GM23338 (cell line): Measurements from ENCODE around the gene JHY. TPM values are rescaled to one million over a fixed set of nuclear protein-coding genes. Genes with fewer than 3 reads are reported as not detected.

Experiments used
- ATAC-seq: fragments of 200-7000 bp; cut with Tn5 transposase; 3 replicates; pipeline ENCODE4 v1.9.1; 2020
- DNase-seq: peaks from one replicate; pipeline ENCODE4 v3.0.0-alpha.2; 2015; ENCODE audit warnings: low spot score
- H2AFZ ChIP-seq: fragments of 200-600 bp; sonication (generic); 2 replicates; pipeline ENCODE4 v1.8.0; 2016; ENCODE audit warnings: antibody characterized with exemption, mild to moderate bottlenecking, moderate library complexity
- H3F3A ChIP-seq: fragments of 200-600 bp; sonication (generic); replicated peaks from 2 replicates; pipeline ENCODE4 v1.8.0; 2017; ENCODE audit warnings: antibody characterized with exemption, mixed run types, low read depth
- H3K27ac ChIP-seq: fragments of 200-600 bp; sonication (generic); 2 replicates; pipeline ENCODE4 v1.6.1; 2016; ENCODE audit warnings: low read depth
- H3K27me3 ChIP-seq: fragments of 200-600 bp; sonication (generic); 2 replicates; pipeline ENCODE4 v1.8.0; 2016; ENCODE audit warnings: mild to moderate bottlenecking, mixed run types, moderate library complexity; ENCODE audit not compliant: insufficient read depth
- H3K36me3 ChIP-seq: fragments of 200-600 bp; sonication (generic); 2 replicates; pipeline ENCODE4 v1.8.0; 2016; ENCODE audit warnings: mild to moderate bottlenecking; ENCODE audit not compliant: insufficient read depth
- H3K4me1 ChIP-seq: fragments of 200-600 bp; sonication (generic); 2 replicates; pipeline ENCODE4 v1.8.0; 2016; ENCODE audit warnings: mild to moderate bottlenecking, moderate library complexity; ENCODE audit not compliant: insufficient read depth
- H3K4me2 ChIP-seq: fragments of 200-600 bp; sonication (generic); 2 replicates; pipeline ENCODE4 v1.7.1; 2017; ENCODE audit warnings: mixed run types
- H3K4me3 ChIP-seq: fragments of 200-600 bp; sonication (generic); 2 replicates; pipeline ENCODE4 v1.6.1; 2016; ENCODE audit warnings: mixed run types
- H3K79me2 ChIP-seq: fragments of 200-600 bp; sonication (generic); replicated peaks from 2 replicates; pipeline ENCODE4 v1.8.0; 2017; ENCODE audit warnings: mild to moderate bottlenecking; ENCODE audit not compliant: insufficient read depth
- H3K9me2 ChIP-seq: fragments of 200-600 bp; sonication (generic); 2 replicates; pipeline ENCODE4 v1.8.0; 2017; ENCODE audit not compliant: insufficient read depth
- H4K20me1 ChIP-seq: fragments of 200-600 bp; sonication (generic); replicated peaks from 2 replicates; pipeline ENCODE4 v1.8.0; 2017; ENCODE audit warnings: mild to moderate bottlenecking; ENCODE audit not compliant: insufficient read depth
- H3K27ac Mint-ChIP-seq: 2 replicates; pipeline ENCODE4 v1.8.0; 2020; ENCODE audit warnings: inconsistent platforms, mild to moderate bottlenecking, moderate library complexity, mixed read lengths
- H3K27me3 Mint-ChIP-seq: 3 replicates; pipeline ENCODE4 v1.8.0; 2022; ENCODE audit warnings: low read depth, mild to moderate bottlenecking, moderate library complexity, mixed read lengths, inconsistent platforms; ENCODE audit not compliant: insufficient read depth, poor library complexity
- H3K36me3 Mint-ChIP-seq: 3 replicates; pipeline ENCODE4 v1.8.0; 2021; ENCODE audit warnings: low read depth, mild to moderate bottlenecking, inconsistent platforms, moderate library complexity, mixed read lengths
- H3K4me1 Mint-ChIP-seq: 3 replicates; pipeline ENCODE4 v1.8.0; 2020; ENCODE audit warnings: mild to moderate bottlenecking, inconsistent platforms, mixed read lengths
- H3K4me3 Mint-ChIP-seq: 3 replicates; pipeline ENCODE4 v1.8.0; 2021; ENCODE audit warnings: moderate library complexity, mild to moderate bottlenecking, inconsistent platforms, mixed read lengths
- H3K9me3 Mint-ChIP-seq: 3 replicates; pipeline ENCODE4 v1.8.0; 2020; ENCODE audit warnings: moderate library complexity, mild to moderate bottlenecking, inconsistent platforms, mixed read lengths
- CREB1 ChIP-seq: fragments of 250-450 bp; sonication (Bioruptor Pico); IDR thresholded peaks from 2 replicates; pipeline ENCODE4 v1.5.0; 2020; ENCODE audit warnings: low read depth, mild to moderate bottlenecking, moderate library complexity
- CTCF ChIP-seq, 2 experiments: fragments of 200-600 bp in 1 of 2; sonication (generic) in 1 of 2; conservative IDR thresholded peaks; 2 replicates each; pipeline versions ENCODE4 v1.5.1 to v1.6.1; 2016 to 2017; ENCODE audit warnings: antibody characterized with exemption in 2 of 2, low read depth in 2 of 2, mild to moderate bottlenecking in 2 of 2, moderate library complexity in 1 of 2
- ETS1 ChIP-seq: IDR thresholded peaks from 2 replicates; pipeline ENCODE4 v1.6.1; 2016; ENCODE audit warnings: antibody characterized with exemption
- EZH2 ChIP-seq: fragments of 200-600 bp; sonication (generic); IDR thresholded peaks from one replicate; pipeline ENCODE4 v1.8.0; 2017; ENCODE audit warnings: antibody characterized with exemption, mild to moderate bottlenecking, low read depth; ENCODE audit not compliant: unreplicated experiment
- EZH2phosphoT487 ChIP-seq: fragments of 200-600 bp; sonication (generic); IDR thresholded peaks from one replicate; pipeline ENCODE4 v1.8.1; 2018; ENCODE audit warnings: antibody characterized with exemption; ENCODE audit not compliant: unreplicated experiment
- JUNB ChIP-seq: IDR thresholded peaks from one replicate; pipeline ENCODE4 v1.6.1; 2016; ENCODE audit warnings: antibody characterized with exemption; ENCODE audit not compliant: unreplicated experiment
- NANOG ChIP-seq: IDR thresholded peaks from 2 replicates; pipeline ENCODE4 v1.6.1; 2016; ENCODE audit warnings: antibody characterized with exemption, borderline replicate concordance
- POLR2AphosphoS5 ChIP-seq: IDR thresholded peaks from 2 replicates; pipeline ENCODE4 v1.6.1; 2016; ENCODE audit warnings: antibody characterized with exemption, low read depth
- REST ChIP-seq: IDR thresholded peaks from one replicate; pipeline ENCODE4 v1.6.1; 2018; ENCODE audit warnings: antibody characterized with exemption; ENCODE audit not compliant: unreplicated experiment
- STAT1 ChIP-seq: IDR thresholded peaks from one replicate; pipeline ENCODE4 v1.6.1; 2016; ENCODE audit warnings: antibody characterized with exemption; ENCODE audit not compliant: unreplicated experiment
- ZNF114 ChIP-seq: fragments of 250-450 bp; sonication (Bioruptor Pico); IDR thresholded peaks from 2 replicates; pipeline ENCODE4 v1.5.0; 2020; ENCODE audit warnings: mild to moderate bottlenecking, moderate library complexity
- ZNF331 ChIP-seq: fragments of 250-450 bp; sonication (Bioruptor Pico); IDR thresholded peaks from 2 replicates; pipeline ENCODE4 v1.5.0; 2020; ENCODE audit warnings: low read depth, mild to moderate bottlenecking, moderate library complexity
- ZNF462 ChIP-seq: fragments of 250-450 bp; sonication (Bioruptor Pico); IDR thresholded peaks from 2 replicates; pipeline ENCODE4 v1.5.0; 2020; ENCODE audit warnings: mild to moderate bottlenecking, moderate library complexity
- polyA plus RNA-seq: library from polyadenylated mRNA; unstranded; fragments of >200 nt; fragmentation: Nextera tagmentation; extraction: Ambion mirVana; gene quantifications from 2 replicates; pipeline ENCODE4 v1.2.1, GENCODE V29; 2016
- total RNA-seq: library from RNA; depleted of rRNA; stranded (reverse); fragments of >200 nt; shearing (Covaris generic); gene quantifications from 2 replicates; pipeline ENCODE4 v1.2.3, GENCODE V29; 2014

JHY gene
- total and polyA plus RNA-seq, 2 experiments from 2014 or later, result 0.94 to 0.97 TPM

- no peaks in the 10 kb centered on the region for H3K9me3 Mint-ChIP-seq
- no peaks in the 10 kb centered on the region for H3K36me3 Mint-ChIP-seq
- peak; percentile 87 for ATAC-seq
- Histone ChIP-seq H3K27me3 (no peaks in the 10 kb centered on the region), H3F3A (no peaks in the 10 kb centered on the region), H2AFZ (peak overlapping the region; percentile 28; the same call in 1 of the 2 replicates), H3K9me2 (no peaks in the 10 kb centered on the region; the same call in 1 of the 2 replicates), H3K4me2 (peak overlapping the region; percentile 37), H3K79me2 (no peaks in the 10 kb centered on the region), H3K4me1 (peaks cover 9% of the 10 kb centered on the region), H3K27ac (no peak overlapping the region), H4K20me1 (no peaks in the 10 kb centered on the region), H3K4me3 (peak overlapping the region; percentile 1; the same call in 1 of the 2 replicates), H3K36me3 (no peaks in the 10 kb centered on the region)
- no peak for TF ChIP-seq JUNB
- TF ChIP-seq NANOG, result no peak
- no peak for TF ChIP-seq CTCF (conservative IDR thresholded peaks at IDR 0.05; ENCODE audit: low read depth in 2 of 2)
- TF ChIP-seq EZH2, result no peak
- TF ChIP-seq REST, result no peak
- TF ChIP-seq ZNF462 (CRISPR knock-in tag), result no peak
- TF ChIP-seq ETS1, result no peak
- TF ChIP-seq ZNF331 (CRISPR knock-in tag), result no peak
- TF ChIP-seq CREB1, result no peak
- TF ChIP-seq POLR2AphosphoS5, result no peak
- no peak for TF ChIP-seq EZH2phosphoT487
- no peak for TF ChIP-seq ZNF114
- TF ChIP-seq STAT1, result no peak
- H3K27me3 Mint-ChIP-seq, result peaks cover 6% of the 10 kb centered on the region
- no peak overlapping the region for H3K4me3 Mint-ChIP-seq
- DNase-seq, result peak; percentile 28
- peaks cover 15% of the 10 kb centered on the region for H3K4me1 Mint-ChIP-seq
- no peak overlapping the region for H3K27ac Mint-ChIP-seq
Measured at GRCh38 chr11:122998727-122999366, 116.3 kb downstream of the JHY start.
